Stimulated activated CD8-positive, alpha-beta memory T cell treated with anti-CD3 and anti-CD28 coated beads, Interleukin-2, amount 100 ng/mL, for 48 hours (primary cell): ENCODE results near the gene DDAH1.
"Not testable (repeated sequence)": the region's sequence is repeated elsewhere in the genome, so short reads cannot be mapped to it uniquely, and the experiment has no call there.

Experiments used
- DNase-seq, 2 donors: peaks; one replicate each; pipeline ENCODE4 v3.0.0-alpha.2; 2020; ENCODE audit warnings: low read depth in 2 of 2

Gene DDAH1

DNA sequence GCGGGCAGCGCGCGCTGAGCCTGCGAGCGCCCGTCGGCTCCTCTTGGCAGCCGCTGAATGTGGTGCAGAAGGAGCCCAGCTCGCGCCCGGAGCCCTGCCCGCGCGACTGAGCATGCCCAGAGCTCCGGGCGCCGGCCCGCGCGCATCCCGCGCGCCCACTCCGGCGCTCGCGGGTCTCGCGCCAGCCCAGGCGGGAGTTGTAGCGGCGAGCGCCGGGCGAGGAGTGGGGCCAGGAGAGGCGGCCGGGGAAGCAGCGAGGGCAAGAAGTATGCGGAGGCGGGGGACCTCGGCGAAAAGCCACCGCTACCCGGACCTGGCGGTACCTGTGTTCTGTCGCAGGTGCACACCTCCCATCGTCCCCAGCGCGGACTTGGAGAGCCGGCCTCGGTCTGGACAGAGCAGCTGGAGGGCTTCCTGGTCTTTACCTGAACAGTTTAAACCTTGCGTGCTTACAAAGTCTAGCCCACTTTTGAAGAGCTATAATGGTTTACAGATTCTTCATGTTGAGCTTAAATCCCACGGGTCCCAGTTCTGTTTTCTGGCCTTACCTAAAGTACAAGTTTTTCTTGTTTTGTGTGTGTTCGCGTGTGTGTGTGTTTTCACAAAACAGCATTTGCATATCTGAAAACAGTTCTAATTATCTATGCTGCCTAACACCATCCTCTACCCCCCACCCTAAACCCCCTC lies at the start of gene DDAH1:
Gene DDAH1 (minus strand): TSS at position 61 of the 687 bp plus-strand sequence. CDS start 114 bp downstream, outside the sequence.
- DNase-seq, result no peak

DNA sequence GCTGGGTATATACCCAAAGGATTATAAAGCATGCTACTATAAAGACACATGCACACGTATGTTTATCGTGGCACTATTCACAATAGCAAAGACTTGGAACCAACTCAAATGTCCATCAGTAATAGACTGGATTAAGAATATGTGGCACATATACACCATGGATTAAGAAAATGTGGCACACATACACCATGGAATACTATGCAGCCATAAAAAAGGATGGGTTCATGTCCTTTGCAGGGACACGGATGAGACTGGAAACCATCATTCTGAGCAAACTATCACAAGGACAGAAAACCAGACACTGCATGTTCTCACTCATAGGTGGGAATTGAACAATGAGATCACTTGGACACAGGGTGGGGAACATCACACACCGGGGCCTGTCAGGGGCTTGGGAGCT lies 49.0 kb upstream of the DDAH1 start:
- not testable (repeated sequence) for DNase-seq

DNA sequence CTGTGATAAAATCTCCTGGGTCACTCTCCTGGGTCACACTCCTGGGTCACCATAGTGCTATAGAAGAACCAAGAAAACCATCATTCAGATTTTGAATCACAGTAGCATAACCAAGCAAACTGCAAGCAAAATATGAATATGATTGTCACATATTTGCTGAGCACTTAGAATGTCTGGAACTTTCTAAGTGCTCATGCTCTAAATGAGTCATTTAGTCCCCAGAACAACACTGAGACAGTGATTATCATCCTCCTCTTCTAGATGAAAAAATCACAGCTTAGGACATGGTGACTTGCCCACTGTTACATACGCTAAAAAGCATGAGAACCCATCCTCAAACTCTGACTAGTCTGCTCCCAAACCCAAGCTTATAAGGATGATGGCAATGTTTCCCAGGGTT lies 39.5 kb upstream of the DDAH1 start:
- no peak for DNase-seq

DNA sequence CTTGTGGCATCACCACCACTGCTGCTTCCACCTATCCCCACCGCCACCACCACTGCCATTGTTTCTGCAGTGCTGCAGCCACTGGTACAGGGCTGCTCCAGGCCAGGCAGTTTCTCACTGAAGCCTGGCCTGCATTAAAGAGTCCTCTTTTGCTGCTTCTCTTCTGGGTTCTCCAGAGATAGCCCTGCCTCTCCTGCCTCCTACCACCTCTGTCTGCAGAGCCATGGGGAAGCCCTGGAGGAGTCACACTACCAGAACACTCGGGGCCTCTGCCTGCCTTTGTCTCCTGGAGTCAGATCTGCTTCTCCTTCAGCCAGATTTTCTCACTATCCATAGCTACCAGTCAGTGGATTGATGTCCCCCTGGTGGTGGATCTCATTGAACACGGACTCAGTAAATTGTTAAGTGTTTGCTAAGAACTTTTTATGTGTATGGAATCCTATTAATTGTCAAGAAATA lies 37.7 kb upstream of the DDAH1 start:
- DNase-seq, result no peak

DNA sequence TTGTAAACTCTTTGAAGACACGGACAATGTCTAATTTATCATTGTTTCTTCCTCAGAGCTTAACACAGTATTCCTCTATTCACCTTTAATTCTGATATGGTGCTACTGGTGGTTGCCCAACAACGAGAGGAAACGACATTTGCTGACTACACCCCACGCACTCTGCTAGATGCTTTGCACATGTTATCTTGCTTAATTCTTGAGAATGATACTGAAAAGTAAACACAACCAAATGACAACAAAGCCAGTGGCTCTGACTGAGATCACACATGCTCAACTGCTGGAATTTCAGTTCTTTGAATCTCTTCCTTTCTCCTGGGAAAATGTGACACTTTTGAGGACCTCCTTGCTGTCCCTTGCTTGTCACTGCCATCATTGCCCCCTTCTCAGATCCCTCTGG lies 37.2 kb upstream of the DDAH1 start:
- DNase-seq, result no peak

DNA sequence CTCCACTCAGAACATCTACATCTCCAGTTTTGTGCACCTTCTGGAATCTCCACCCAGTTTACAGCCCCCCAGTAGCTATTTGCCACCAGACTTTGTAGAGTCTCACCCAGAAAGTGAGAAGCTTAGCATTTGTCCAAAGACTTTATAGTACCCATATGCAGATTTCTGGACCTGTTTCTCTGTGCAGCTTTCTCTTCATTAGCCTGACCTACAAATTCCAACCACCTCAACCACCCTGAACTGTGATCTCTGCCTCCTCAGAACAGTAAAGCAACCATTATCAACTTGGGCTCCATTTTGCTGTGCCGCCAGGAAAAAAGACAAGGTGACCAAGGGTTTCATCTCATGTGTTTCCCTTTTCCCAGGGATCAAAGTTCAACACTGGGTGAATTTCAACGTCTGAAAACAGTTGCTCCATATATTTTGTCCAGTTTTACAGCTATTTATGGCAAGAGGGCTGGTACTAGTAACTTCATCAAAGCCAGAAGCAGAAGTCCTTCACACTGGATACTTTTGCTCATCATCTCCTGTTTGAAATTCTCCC lies 36.5 kb upstream of the DDAH1 start:
- DNase-seq, result no peak

DNA sequence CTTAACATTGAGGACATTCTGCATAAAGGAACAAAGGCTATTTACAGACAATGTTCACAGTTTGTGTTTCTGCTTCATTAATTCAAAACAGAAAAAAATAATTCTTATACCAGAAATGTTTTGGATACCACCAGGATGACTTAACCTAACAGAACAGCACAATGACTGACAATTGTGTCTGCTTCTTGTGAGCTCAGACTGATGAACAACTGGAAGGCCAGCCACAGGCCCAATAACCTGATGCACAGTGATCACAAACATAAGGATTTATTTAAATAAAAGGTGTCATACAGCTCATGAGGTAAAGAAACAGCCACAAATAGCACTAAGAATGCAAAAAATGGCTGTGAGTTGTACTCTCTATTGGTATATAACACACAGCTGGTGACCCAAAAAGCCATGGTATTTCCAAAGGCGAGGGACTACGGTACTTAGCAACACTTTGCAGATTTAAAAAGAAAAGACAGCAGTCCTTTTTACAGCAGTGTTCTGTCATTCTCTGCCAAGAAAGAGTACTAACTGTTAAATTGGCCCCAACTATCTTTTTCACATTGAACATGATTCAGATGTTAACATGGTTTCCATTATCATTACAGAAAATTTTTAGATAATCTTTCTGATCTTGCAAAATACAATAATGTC lies 32.1 kb upstream of the DDAH1 start:
- no peak for DNase-seq

DNA sequence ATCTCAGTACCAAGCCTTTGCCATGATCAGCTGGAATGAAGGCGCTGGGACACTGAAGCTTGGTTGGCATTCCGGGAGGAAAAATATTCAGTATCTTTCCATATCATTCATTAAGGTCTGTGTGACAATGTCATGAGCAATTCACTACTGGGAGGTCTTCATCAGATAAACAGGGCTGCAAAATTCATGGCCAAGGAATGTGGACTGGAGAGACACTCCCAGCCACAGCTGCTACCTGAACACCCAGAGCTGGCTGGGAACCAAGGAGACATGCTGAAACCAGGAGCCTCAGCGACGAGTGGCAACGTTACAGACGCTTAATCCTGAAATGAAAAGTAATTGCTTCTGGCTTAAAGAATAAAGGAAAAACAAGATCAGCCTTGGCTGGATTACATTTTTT lies 30.6 kb upstream of the DDAH1 start:
- no peak for DNase-seq

DNA sequence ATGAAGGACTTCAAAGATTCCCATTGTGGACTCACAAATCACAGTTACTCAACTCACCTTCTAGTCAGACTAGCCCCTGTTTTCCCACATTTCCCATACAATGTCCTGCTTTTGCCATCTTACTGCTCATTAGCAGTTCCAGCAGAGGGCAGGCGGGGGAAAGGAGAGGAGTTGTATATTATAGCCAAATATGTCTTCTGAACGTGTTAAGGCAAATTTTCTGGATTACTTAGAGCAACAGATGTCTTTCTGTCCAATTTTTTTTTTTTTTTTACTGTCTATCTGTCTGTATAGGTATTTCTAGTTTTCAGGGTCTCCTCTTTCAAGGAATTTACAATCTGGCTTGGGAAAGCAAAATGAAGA lies 29.9 kb upstream of the DDAH1 start:
- no peak for DNase-seq

DNA sequence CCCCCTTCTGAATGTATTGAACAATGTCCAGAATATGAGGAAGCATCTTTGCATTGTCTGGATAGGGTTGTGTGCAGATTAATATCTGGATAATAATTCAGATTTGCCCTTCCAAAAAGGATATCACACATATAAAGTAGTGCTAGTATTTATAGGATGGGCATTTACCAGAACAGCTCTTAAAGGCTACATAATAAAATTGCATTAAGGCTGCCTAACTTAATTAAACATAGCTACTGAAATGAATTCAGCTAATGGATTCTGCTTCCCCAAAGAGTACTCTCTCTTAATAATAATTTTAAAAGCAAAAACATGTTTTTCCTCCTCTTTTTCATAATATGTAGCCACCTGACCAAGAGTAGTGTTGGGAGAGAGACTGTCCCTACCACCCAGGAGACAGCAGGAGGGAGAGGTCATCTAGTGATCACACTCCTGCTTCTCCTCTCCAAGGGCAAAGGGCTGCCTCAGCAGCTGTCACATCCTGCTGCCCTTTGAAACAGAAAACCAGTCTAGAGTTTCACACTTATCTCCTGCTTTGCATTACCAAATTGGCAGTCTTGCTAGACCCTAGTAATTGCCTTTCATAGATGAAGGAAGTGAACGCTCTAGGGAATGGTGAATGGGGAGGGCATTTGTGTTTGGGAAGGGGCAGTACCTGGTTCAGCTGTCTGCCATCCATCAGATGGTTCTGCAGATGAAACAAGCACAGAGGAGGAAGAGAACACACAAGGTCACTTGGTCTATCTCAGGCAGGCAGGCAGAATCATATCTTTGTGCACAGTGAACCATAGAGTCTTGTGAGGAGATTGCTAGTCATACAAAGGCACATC lies 29.3 kb upstream of the DDAH1 start:
- DNase-seq, result no peak

DNA sequence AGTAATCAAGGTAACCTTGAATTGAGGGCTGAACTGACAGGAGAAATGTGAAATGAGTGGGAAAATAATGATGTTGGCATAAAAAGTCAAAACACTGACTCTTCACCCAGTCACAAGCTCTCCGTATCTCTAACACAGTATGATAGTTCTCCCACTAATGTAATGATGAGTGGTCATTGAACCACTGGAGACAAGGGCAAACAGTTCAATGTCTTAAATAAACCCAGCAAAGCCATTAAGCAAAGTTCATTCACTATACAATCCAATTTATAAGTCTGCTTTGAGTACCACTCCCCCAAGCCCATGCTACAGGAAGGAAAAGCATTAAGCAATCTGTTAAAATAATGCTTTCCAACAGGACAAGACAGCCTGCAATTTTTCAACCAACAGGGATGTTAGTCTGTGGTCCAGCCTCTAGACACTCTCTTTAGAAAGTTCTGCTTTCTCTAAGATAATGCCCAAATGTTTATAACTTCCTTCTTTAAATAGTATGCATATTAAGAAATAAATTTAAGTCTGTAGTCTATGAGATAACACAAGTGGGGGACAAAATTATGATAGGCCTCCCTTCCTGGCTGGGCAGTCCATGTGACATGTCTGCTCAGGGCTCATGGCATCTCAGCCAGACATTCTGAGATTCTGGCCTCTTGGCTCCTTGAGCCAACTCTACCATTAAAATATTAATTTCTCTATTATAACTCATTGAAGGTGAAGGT lies 25.5 kb upstream of the DDAH1 start:
- no peak for DNase-seq

DNA sequence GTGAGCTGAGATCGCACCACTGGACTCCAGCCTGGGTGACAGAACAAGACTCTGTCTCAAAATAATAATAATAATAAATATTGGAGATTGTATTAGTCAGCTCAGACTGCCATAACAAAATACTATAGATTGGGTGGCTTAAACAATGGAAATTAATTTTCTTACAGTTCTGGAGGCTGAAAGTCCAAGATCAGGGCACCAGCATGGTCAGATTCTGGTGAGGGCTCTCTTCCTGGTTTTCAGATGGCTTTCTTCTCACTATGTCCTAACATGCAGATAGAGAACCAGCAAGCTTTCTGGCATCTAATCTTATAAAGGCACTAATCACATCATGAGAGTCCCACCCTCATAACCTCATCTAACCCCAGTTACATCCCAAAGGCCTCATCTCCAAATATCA lies 23.2 kb upstream of the DDAH1 start:
- no peak for DNase-seq

DNA sequence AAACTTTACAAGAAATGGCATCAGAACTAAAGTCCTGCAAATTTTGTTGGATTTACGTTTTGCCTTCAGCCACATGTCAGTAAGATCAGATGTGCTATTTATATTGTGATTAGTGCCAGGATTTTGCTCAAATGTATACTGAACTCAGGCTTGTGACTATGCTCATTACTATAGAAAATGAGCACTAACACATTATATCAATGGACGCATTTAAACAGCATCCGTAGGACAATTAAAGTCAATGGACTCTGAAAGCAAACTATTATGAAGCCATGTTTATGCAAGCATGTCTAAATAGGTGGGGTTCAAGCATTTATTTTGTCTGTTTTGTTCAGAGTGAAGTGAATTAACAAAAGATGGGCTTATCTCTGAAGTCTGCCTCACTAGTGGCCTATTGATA lies 20.6 kb upstream of the DDAH1 start:
- no peak for DNase-seq

DNA sequence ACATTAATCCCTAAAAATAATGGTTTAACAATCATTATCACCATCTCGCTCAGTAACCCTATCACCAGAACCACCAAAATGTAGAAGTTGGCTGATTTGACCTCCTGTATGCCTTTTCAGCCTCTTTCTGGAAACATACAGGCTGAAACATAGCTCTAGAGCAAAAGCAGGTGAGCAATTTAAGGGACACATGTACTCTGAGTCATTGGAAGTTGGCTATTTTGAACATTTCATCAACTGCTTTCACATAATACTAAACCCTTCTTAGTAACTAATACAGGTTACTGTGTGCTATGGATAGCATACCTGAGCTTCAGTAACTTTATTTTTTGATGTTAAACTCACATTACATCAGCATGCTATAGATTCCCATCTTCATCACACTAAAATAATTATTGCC lies 19.8 kb upstream of the DDAH1 start:
- DNase-seq, result no peak

DNA sequence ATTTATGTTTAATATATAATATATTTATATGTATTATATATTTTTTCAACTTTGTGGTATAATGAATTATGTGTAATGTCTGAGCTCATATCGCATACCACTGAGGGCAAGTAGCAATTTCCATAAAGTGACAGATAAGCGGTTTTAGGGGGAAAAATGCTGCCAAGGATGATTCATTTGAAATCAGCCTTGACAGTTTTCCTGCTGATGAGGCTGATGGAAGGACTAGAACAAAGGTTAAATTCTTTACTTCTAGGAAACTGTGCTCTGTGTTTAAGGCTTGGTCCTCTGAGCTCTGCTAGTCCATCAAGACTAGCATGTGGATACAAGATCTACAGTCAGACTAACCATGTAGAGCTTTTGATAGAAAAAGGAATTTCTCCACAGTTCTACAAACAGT lies 19.3 kb upstream of the DDAH1 start:
- DNase-seq, result no peak

DNA sequence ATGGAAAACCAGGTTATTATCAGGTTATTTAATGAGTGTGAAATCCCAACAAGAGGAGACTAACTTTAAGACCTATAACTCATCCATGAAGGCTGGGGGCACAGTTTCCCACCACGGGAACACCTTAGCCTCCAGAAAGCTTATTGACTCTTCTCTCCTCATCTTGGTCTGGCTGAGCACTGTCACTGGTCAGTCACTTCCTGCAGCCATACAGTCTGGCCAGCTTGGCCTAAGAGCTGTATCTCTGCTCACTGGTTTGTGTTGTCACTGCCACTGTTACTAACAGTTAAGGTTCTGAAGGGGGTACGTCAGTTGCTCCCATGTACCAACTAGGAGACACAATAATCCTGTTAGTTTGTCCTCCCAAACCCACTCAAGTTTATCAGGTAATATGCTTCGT lies 16.7 kb upstream of the DDAH1 start:
- DNase-seq, result no peak

DNA sequence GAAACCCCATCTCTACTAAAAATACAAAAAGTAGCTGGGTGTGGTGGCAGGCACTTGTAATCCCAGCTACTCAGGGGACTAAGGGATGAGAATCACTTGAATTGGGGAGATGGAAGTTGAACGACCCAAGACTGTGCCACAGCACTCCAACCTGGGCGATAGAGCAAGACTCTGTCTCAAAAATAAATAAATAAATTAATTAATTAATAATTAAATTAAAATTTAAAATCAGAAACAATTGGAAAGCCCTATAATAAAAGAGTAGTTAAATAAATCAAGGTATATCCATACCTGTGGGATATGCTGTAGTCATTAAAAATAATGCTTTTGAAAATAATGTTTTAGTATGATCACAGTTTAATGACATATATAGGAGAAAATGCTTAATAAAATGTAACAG lies 15.6 kb upstream of the DDAH1 start:
- no peak for DNase-seq

DNA sequence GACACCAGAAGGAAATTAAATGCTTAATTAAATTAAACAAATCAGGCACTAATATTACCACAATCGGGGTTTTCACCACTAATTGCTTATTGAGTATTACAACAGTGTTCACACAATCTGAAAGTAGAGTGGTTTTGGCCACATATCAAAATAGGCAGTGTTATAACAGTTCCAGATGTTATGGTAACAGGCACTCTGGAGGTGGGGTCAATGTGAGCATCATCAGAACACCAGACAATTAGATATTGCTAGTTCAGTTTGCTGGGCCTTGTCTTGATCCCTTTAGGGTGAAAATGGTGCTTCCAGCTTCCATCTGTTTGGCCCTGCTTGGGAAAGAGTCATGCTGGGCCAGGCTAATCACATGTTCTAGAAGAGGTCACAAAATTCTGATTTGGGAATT lies 14.5 kb upstream of the DDAH1 start:
- no peak for DNase-seq

DNA sequence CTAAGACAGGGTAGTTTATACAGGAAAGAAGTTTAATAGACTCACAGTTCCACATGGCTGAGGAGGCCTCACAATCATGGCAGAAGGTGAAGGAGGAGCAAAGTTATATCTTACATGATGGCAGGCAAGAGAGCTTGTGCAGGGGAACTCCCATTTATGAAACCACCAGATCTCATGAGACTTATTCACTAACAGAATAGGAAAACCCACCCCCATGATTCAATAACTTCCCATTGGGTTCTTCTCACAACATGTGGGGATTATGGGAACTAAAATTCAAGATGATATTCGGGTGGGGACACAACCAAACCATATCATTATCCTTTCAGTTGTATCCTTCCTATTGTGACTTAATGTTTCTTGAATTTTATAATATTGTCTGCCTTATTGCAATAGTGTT lies 13.4 kb upstream of the DDAH1 start:
- DNase-seq, result no peak

DNA sequence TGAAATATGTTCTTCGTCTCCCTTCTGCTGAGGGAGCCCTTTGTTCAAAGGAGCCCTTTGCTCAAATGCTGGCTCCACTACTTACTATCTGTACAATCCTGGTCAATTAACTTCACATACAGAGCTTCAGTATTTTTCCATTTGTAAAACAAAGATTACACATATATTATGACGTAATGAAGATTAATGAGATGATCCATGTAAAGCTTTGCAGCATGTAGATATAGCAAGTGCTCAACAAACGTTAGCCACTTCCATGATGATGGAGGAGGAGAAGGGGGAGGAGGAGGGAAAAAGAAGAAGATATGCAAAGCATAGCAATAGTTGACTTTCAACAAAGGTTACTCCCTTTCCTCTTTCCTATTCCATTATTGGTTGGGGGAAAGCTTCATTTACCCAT lies 10.1 kb upstream of the DDAH1 start:
- no peak for DNase-seq

DNA sequence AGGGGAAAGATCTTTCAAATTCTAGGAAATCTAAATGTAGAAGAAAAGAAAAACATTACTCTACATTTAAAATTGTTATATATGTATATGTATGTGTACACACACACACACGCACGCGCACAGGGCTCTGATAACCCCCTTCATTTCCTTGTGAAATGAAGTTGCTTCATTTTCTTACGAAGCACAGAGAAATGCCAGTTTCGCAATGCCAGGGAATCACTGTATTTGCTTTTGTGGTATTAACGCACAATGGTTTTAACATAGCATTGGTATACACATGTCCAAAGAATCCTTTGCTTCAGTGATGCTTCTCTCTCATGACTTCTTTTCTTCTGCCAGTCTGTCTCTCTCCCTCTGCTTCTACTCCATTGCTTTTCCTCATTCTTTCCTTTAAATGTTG lies 8.4 kb upstream of the DDAH1 start:
- no peak for DNase-seq

DNA sequence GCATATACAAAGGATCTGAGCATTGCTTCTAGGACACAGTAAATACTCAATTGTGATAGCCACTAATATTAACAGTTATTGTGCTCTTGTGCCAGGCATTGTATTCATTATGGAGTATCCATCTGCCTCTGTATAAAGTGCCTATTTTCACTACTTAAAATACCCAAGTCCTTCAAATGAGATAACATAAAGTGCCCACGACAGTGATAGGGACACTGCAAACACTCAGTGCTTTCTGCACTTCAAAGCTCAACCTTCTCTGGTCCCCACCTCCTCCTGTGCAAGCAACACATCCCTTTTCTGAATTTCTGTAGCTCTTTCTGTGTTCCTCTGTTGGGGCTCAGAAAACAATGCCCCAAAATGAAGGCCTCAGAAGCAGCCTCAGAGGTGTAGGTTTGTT lies 6.6 kb upstream of the DDAH1 start:
- no peak for DNase-seq
